ENCODE results near the gene KRTAP5-1.

KRTAP5-1 gene

DNA sequence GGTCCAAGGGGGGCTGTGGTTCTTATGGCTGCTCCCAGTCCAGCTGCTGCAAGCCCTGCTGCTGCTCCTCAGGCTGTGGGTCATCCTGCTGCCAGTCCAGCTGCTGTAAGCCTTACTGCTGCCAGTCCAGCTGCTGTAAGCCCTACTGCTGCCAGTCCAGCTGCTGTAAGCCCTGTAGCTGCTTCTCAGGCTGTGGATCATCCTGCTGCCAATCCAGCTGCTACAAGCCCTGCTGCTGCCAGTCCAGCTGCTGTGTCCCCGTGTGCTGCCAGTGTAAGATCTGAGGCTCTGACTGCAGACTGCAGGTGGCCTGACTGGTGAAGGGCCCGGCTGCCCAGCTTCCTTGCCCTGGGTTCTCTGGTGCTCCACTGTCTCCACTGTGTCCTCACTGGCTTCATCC, 45.2 kb upstream of the KRTAP5-1 start:
- no peak for TF ChIP-seq POLR2AphosphoS5 (IDR thresholded peaks at IDR 0.05; ENCODE audit: low read depth)
- TF ChIP-seq, protein P1, sequence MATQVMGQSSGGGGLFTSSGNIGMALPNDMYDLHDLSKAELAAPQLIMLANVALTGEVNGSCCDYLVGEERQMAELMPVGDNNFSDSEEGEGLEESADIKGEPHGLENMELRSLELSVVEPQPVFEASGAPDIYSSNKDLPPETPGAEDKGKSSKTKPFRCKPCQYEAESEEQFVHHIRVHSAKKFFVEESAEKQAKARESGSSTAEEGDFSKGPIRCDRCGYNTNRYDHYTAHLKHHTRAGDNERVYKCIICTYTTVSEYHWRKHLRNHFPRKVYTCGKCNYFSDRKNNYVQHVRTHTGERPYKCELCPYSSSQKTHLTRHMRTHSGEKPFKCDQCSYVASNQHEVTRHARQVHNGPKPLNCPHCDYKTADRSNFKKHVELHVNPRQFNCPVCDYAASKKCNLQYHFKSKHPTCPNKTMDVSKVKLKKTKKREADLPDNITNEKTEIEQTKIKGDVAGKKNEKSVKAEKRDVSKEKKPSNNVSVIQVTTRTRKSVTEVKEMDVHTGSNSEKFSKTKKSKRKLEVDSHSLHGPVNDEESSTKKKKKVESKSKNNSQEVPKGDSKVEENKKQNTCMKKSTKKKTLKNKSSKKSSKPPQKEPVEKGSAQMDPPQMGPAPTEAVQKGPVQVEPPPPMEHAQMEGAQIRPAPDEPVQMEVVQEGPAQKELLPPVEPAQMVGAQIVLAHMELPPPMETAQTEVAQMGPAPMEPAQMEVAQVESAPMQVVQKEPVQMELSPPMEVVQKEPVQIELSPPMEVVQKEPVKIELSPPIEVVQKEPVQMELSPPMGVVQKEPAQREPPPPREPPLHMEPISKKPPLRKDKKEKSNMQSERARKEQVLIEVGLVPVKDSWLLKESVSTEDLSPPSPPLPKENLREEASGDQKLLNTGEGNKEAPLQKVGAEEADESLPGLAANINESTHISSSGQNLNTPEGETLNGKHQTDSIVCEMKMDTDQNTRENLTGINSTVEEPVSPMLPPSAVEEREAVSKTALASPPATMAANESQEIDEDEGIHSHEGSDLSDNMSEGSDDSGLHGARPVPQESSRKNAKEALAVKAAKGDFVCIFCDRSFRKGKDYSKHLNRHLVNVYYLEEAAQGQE (IDR thresholded peaks at IDR 0.05; ENCODE audit: insufficient replicate concordance, low read depth): no peak
- H3K27me3 ChIP-seq (ENCODE audit: insufficient read depth, poor library complexity, severe bottlenecking): peaks cover 24% of the 10 kb centered on the region

DNA sequence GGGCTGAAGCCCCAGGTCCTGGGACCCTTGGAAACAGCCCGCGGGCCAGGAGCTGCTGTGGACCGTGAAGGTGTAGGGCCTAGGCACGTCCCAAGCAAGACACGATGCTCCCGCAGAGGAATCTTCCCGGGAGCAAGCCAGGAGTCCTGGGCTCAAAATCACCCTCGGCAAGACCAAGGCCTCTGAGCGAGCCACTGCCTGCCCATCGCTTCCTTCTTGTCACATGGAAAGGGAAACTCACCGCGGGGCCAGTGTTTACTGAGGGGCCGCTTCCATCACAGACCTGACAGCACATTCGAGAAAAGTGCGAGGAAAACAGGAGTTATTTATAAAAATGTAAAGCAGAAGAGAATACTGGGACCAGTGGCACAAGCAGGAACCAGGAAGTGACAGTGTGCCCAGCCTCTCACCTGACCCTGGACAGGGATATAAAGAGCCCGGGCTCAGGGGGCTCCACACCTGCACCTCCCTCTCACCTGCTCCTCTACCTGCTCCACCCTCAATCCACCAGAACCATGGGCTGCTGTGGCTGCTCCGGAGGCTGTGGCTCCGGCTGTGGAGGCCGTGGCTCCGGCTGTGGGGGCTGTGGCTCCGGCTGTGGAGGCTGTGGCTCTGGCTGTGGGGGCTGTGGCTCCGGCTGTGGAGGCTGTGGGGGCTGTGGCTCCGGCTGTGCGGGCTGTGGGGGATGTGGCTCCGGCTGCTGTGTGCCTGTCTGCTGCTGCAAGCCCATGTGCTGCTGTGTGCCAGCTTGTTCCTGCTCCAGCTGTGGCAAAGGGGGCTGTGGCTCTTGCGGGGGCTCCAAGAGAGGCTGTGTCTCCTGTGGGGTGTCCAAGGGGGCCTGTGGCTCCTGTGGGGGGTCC, 44.5 kb upstream of the KRTAP5-1 start, which contains the start of gene KRTAP5-5:
KRTAP5-5 (plus strand) TSS at position 450 of the 860 bp plus-strand sequence; CDS start at position 516, 66 bp downstream.
- Histone ChIP-seq H3K27me3 (ENCODE audit: insufficient read depth, poor library complexity, severe bottlenecking) (peaks cover 24% of the 10 kb centered on the region), H3K27ac (replicated peaks) (no peak within 1 kb of the TSS), H3K4me3 (replicated peaks; ENCODE audit: insufficient read depth, low read length) (no peak within 1 kb of the TSS)
- TF ChIP-seq POLR2AphosphoS5 (IDR thresholded peaks at IDR 0.05; ENCODE audit: low read depth) (no peak), SPI1 (IDR thresholded peaks at IDR 0.05; ENCODE audit: borderline replicate concordance, low read depth) (no peak), GABPA (IDR thresholded peaks at IDR 0.05; ENCODE audit: low read depth) (no peak)
- TF ChIP-seq, protein P2, sequence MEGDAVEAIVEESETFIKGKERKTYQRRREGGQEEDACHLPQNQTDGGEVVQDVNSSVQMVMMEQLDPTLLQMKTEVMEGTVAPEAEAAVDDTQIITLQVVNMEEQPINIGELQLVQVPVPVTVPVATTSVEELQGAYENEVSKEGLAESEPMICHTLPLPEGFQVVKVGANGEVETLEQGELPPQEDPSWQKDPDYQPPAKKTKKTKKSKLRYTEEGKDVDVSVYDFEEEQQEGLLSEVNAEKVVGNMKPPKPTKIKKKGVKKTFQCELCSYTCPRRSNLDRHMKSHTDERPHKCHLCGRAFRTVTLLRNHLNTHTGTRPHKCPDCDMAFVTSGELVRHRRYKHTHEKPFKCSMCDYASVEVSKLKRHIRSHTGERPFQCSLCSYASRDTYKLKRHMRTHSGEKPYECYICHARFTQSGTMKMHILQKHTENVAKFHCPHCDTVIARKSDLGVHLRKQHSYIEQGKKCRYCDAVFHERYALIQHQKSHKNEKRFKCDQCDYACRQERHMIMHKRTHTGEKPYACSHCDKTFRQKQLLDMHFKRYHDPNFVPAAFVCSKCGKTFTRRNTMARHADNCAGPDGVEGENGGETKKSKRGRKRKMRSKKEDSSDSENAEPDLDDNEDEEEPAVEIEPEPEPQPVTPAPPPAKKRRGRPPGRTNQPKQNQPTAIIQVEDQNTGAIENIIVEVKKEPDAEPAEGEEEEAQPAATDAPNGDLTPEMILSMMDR (IDR thresholded peaks at IDR 0.05; ENCODE audit: insufficient read depth, low read length): no peak
- TF ChIP-seq, protein P1 (IDR thresholded peaks at IDR 0.05; ENCODE audit: insufficient replicate concordance, low read depth): no peak
- DNase-seq (ENCODE audit: low read depth in 1 of 2, low spot score in 1 of 2): no peak

More for the DNA sequence above, 45.2 kb upstream of the KRTAP5-1 start:
- no peak for DNase-seq (ENCODE audit: low read depth in 1 of 2, low spot score in 1 of 2)
- Histone ChIP-seq H3K4me3 (replicated peaks; ENCODE audit: insufficient read depth, low read length) (no peak overlapping the region), H3K27ac (replicated peaks) (no peak overlapping the region)

DNA sequence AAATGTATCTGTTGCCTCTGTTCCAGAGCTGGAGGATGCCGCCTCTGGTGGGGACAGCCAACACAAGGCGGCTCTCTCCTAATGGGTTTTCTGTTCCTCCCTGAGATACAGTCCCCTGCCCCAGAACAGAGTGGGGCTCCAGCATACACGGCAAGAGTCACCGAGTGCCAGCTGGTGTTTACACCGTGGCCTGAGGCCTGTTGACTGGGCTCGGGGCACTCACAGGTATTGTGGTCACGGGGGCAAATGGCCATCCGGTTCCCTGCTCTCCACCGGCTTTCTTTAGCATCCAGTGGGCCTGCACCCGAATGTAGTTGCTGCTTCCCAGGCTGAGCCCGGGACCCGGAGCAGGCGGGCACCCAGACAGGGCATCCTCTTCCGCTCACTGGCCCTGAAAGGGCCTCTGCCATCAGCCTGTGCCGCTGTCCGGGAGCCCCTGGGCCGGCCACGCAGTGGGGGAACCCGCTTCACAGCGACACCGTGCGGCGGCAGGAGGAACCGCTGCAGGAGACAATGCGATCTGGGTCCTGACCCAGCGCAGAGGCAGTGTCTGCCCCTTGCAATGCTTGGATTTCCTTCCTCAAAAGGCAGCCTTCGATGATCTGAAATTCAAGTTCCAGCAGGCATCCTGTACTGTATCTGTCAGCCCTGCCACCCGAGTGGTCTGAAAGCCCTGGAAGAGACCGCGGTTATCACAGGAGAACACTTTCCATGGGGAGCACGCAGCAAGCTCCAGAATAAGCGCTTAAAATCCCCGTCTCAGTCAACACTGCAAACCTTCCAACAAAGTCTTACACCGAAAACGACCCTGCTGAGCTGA, 43.6 kb upstream of the KRTAP5-1 start:
- no peak overlapping the region for H3K27ac ChIP-seq (replicated peaks)
- DNase-seq (ENCODE audit: low read depth in 1 of 2, low spot score in 1 of 2): peak; percentile 8 to 39
- peaks cover 24% of the 10 kb centered on the region for H3K27me3 ChIP-seq (ENCODE audit: insufficient read depth, poor library complexity, severe bottlenecking)
- TF ChIP-seq, protein P1 (IDR thresholded peaks at IDR 0.05; ENCODE audit: insufficient replicate concordance, low read depth): no peak
- TF ChIP-seq, protein P2 (IDR thresholded peaks at IDR 0.05; ENCODE audit: insufficient read depth, low read length): peak; percentile 94
- H3K4me3 ChIP-seq (replicated peaks; ENCODE audit: insufficient read depth, low read length): no peak overlapping the region
